GM21390 (cell line): ENCODE data around the gene CCDC148.

Experiments used
- ATAC-seq: cut with Tn5 transposase; IDR thresholded peaks from one replicate; pipeline ENCODE4 v1.9.1; 2021; ENCODE audit not compliant: unreplicated experiment

The CCDC148 gene

DNA sequence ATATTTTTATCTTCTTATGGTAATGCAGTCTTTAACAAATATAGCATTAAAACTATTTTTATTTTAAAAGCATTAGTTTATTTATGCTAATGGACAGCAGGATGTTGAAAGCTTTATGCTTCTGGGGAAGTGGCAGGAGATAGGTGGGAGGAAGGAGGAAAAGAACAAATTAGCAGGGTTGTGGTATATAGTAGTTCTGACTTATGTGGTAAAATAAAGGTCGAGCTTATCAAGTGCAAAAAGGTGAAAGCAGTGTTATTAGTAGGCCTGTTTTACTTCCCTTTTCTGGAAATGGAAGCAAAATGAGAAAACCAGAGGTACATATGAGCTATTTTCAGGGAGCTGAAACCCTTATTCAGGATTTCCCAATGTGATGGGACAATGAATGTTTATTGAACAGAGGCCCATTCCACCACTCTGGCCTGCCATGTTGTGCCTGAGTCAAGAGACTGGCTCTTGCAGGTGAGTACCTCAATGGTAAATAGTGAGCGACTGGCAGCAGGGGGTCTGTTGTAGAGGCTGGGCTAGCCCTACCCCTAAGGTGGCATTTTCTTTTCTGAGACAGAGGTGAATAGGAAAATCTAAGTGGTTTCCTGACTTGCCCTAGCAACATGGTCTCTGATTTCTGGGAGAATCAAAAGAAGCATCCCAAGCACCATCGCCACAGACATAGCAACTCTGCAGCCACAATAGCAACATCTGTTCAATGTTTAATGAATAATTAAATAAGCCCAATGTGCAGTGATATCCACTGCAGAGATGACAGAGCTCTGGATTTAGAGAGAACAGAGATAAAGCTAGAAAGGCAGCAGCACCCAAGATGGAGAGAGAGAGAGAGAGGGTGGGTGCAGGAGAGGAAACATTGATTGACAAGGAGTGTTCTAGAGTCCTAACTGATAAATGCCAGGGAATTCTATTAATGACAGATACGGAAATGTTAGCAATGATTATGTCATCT is 235.2 kb downstream of the CCDC148 start:
- no peak for ATAC-seq

GRCh38 chr2:158217593-158217992 is 239.0 kb downstream of the CCDC148 start:
- ATAC-seq: no peak

GRCh38 chr2:158214431-158214830 is 242.1 kb downstream of the CCDC148 start:
- ATAC-seq: peak; percentile 93

- no peak for ATAC-seq
Observed at GRCh38 chr2:158213773-158214172, 242.8 kb downstream of the CCDC148 start.

GRCh38 chr2:158212301-158212700 is 244.3 kb downstream of the CCDC148 start:
- no peak for ATAC-seq

- ATAC-seq: no peak
Observed at GRCh38 chr2:158211502-158211901, 245.1 kb downstream of the CCDC148 start.

DNA sequence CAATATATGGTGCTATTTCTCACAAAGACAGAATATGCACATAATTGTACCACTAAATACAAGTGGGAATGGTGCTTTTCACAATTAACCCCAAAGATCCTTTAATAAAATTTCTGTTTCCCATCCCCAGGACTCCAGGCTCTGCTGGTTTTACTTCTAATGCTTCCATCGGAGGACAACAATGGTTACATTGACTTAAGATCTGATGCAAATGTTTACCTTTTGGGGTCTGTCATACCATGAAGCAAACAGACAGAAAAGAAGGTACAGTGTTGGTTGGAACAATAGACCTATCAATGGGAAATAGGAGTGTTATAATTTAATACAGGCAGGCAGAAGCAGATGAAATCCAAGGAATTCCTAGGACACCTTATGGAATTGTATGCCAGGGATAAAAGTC is 249.2 kb downstream of the CCDC148 start:
- ATAC-seq: no peak

GRCh38 chr2:158205215-158205614 is 251.3 kb downstream of the CCDC148 start:
- ATAC-seq: no peak

- ATAC-seq: no peak
Observed at GRCh38 chr2:158204741-158205165, 251.8 kb downstream of the CCDC148 start.

GRCh38 chr2:158202161-158202815 is 254.3 kb downstream of the CCDC148 start:
- no peak for ATAC-seq

GRCh38 chr2:158199928-158200650 is 256.5 kb downstream of the CCDC148 start:
- no peak for ATAC-seq

- no peak for ATAC-seq
Observed at GRCh38 chr2:158197940-158198339, 258.6 kb downstream of the CCDC148 start.

GRCh38 chr2:158194229-158194628 is 262.3 kb downstream of the CCDC148 start:
- no peak for ATAC-seq

- no peak for ATAC-seq
Observed at GRCh38 chr2:158192515-158193443, 263.8 kb downstream of the CCDC148 start.

GRCh38 chr2:158191076-158191895 is 265.3 kb downstream of the CCDC148 start:
- ATAC-seq: peak; percentile 81

GRCh38 chr2:158189526-158189925 is 267.0 kb downstream of the CCDC148 start:
- ATAC-seq: peak; percentile 43

DNA sequence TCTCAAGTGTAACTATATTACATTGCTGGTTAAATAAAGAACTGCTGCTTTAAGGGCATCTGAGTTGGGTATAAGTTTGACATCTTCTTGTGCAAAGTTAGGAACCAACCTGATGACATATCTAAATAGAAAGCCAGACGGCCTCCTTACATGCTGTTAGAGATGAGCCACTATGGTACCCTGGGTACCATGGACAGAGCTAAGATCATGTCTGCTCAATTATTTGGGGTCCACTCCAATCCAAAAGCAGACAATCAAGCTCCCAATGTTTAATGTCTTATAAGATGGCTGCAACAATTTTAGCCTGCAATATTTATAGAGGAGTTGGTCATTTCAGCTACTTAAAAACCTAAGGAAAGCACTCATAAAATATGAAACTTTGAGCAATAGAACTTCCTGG is 268.6 kb downstream of the CCDC148 start:
- ATAC-seq: no peak

DNA sequence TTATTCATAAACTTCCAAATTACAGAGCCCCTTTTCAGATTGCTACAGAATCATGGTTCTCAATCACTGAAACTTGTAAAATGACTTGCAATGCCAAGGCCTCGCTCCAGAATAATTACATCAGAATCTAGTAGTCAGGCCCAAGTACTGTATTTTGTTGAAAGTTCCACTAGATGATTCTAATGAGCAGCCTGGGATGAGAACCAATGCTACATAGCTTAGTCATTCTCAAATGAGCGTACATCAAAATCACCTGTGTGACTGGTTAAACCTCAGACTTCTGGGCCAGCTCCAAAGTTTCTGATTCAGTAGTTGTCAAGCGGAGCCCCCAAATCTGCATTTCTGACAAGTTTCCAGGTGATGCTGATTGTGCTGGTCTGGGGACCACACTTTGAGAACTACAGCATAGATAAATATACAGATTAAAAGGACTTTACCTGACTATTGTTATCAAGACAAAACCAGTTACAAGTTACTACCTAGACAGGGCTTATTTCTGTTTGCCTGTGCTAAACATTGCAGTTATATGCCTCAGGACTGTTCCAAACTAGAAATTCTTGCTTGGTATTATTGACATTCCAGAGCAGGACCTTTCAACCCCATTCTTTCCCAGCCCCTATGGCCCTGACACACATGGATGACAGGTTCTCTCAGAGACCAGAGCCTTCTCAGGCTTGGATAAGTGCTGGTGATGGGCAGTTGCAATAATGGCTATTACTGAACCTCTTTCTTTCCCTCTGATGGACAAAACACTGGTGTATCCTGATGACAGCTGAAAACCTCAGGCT is 271.8 kb downstream of the CCDC148 start:
- no peak for ATAC-seq

GRCh38 chr2:158184001-158184400 is 272.6 kb downstream of the CCDC148 start:
- ATAC-seq: no peak
